ENCODE results near the gene PHTF2.

PHTF2 gene

DNA sequence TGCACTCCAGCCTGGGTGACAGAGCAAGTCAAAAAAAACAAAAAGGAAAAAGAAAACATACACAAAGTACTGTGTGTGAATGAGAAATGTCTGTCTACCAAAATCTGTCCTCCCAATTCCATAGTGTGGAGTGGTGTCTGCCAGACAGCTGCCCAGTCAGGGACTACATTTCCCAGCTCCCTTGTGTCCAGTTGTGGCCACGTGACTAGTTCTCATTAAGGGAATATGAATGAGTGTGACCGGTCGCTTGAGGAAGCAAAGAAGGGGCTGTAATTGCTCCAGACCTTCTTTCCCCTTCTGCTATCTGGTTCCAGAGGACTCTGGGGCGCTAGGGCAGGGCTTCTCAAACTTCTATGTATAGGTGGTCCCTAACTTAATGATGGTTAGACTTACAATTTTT lies 204.1 kb downstream of the PHTF2 start:
- no peak for DNase-seq

DNA sequence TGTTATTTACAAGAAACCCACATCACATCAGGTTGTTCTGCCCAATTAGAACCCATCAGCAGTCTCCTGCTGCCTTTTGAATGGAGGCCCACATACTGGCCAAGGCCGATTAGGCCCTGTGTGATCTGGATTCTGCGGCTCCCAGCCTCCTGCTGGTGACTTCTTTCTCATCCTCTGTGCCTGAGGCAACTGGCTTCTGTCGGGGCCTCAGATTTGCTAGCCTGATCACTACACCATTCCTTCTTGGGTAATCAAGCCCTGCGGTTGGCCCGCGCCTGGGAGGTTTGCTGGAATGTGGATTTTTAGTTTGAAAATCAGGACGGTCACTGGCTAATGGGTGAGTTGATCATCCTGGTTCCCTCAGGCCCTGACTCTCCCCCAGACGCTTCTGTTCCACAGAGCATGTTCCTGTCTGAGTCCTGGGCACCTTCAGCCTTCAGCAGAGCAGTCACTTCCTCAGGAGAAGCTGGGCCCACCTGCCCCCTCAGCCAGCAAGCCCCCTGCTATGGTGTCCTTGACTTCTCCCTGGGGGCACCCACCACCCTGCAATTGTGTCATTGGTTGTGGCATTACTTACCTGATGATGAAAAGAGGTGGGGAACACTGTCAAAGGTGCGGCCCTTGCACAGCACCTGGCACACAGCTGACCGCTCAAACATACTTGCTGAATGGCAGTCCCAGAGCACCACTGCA lies 207.6 kb downstream of the PHTF2 start:
- DNase-seq, result no peak
